Medulla oblongata (tissue), 1 donor: ENCODE results near the gene EXOSC3.
"Not testable (repeated sequence)": the region's sequence is repeated elsewhere in the genome, so short reads cannot be mapped to it uniquely, and the experiment has no call there.

Source experiments
- DNase-seq: peaks from one replicate; pipeline ENCODE4 v3.0.0-alpha.2; 2015; ENCODE audit errors: extremely low spot score

EXOSC3 gene

GRCh38 chr9:37784616-37785483, at the start of gene EXOSC3:
TSS of gene EXOSC3 (minus strand) at chr9:37785064. CDS start at chr9:37785044, 20 bp downstream.
- peak; percentile 94 for DNase-seq

DNA sequence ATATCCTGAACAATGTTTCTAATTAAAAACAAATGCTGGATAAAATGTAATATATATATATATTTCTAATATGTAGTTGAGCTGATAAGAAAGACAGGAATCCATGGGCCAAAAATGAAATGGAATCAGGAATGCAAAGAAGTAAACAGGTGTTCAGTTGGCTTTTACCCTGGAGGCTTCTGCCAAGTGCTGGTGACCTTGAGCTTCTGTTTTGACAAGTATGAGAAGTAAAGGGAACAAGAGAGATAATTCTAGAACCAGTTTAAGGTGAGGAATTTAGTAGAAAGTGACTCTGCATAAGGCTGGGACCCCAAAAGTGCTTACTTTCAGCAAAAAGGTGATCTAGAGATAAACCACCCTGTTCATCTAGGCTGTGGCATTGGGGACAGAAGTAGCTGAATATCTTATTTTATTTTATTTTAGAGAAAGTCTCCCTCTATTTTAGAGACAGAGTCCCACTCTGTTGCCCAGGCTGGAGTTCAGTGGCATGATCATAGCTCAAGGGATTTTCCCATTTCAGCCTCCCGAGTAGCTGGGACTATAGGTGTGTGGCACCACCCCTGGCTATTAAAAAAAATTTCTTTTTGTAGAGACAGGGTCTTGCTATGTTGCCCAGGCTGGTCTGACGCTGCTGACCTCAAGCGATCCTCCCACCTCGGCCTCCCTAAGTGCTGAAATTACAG, 42.8 kb upstream of the EXOSC3 start:
- no peak for DNase-seq

DNA sequence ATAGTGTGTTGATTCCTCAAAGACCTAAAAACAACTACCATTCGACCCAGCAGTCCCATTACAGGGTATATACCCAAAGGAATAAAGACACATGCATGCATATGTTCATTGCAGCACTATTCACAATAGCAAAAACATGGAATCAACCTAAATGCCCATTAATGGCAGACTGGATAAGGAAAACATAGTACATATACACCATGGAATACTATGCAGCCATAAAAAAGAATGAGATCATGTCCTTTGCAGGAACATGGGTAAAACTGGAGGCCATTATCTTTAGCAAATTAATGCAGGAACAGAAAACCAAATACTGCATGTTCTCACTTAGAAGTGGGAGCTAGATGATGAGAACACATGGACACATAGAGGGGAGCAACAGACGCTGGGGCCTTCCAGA, 40.3 kb upstream of the EXOSC3 start:
- not testable (repeated sequence) for DNase-seq

- no peak for DNase-seq
Measured at GRCh38 chr9:37820142-37820541, 35.3 kb upstream of the EXOSC3 start.

- no peak for DNase-seq
Measured at GRCh38 chr9:37818849-37819248, 34.0 kb upstream of the EXOSC3 start.

- no peak for DNase-seq
Measured at GRCh38 chr9:37812773-37813379, 28.0 kb upstream of the EXOSC3 start.

- no peak for DNase-seq
Measured at GRCh38 chr9:37811906-37812476, 27.1 kb upstream of the EXOSC3 start.

DNA sequence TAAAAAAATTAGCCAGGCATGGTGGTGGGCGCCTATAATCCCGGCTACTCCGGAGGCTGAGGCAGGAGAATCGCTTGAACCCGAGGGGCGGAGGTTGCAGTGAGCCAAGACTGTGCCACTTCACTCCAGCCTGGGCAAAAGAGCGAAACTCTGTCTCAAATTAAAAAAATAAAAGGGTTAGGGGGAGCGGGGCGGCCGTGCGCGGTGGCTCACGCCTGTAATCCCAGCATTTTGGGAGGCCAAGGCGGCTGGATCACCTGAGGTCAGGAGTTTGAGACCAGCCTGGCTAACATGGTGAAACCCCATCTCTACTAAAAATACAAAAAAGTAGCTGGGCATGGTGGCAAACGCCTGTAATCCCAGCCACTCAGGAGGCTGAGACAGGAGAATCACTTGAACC, 24.8 kb upstream of the EXOSC3 start:
- not testable (repeated sequence) for DNase-seq

GRCh38 chr9:37806271-37806670, 21.4 kb upstream of the EXOSC3 start:
- DNase-seq: no peak

GRCh38 chr9:37801959-37802711, 17.3 kb upstream of the EXOSC3 start:
- no peak for DNase-seq

DNA sequence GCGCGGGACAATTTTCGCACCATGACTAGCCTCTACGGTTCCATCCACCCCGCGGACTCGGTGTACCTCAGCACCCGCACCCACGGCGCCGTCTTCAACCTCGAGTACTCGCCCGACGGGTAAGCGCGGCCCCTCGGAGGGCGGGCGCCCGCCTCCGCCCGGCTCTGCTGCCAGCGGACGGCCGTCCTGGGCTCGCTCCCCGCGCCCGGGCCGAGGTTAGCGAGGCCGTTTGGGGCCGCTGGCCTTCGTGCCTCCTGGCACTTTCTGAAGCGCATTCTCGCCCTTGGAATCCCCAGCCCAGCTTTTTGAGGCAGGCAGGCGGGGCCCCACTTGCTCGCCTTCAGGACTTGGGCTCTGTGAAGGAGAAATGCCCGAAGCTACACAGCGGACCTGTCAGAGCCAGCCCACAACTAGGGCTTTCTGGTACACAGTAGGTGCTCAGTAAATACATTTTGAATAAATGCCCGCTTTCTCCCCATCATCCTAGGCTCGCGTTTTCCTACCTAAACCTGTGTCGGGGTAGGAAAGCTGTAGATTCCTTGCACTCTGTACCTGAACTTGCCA, 16.5 kb upstream of the EXOSC3 start:
- DNase-seq: no peak

DNA sequence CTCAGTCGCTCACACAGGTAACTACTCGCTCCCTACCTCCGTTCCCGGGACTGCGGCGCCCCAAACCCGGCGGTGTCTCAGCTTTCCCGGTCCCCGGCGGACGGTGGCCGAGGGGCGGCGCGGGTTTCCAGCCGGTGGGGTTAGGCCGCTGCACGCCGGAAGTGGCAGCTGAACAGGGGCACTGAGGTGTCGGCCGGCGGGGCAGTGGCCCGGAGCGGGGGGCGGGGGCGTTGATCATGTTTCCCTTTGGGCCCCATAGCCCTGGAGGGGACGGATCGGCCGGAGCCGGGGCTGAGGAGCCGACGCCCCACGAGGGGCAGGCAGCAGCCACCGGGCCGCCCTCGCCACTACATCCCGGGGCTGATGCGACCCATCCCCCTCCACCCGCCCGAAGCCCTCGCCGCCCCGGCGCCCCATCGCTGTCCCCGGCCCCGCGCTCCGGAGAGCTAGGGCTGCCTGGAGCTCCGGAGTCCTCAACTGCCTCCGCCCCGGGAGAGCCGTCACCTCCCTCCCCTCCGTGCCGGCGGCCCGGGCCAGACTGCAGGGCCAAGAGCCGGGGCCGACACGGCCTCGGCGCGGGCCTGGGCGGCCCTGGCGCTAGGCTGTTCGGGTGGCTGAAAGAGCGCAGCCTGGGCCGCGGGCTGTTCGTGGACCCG, 15.9 kb upstream of the EXOSC3 start, which contains the start of gene DCAF10:
Gene DCAF10, plus strand, starts transcription at position 167 of the 656 bp plus-strand sequence. Its CDS starts 70 bp downstream, at position 237.
- peak; percentile 75 for DNase-seq

DNA sequence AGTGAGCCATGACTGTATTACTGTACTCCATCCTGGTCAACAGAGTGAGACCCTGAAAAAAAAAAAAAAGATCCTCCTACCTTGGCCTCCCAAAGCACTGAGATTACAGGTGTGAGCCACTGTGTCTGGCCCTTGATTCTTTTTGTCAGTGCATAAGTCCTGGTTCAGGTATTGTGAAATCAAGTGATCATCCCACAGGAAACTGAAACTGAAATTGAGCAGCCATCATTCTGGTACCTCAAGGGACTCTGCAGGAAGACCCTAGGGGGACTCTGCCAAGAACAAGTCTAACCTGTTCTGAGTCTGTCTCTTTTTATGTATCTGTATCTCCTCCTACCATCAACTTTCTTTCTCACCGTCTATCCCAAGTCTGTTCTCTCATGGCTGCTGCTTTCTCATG, 13.8 kb upstream of the EXOSC3 start:
- no peak for DNase-seq

DNA sequence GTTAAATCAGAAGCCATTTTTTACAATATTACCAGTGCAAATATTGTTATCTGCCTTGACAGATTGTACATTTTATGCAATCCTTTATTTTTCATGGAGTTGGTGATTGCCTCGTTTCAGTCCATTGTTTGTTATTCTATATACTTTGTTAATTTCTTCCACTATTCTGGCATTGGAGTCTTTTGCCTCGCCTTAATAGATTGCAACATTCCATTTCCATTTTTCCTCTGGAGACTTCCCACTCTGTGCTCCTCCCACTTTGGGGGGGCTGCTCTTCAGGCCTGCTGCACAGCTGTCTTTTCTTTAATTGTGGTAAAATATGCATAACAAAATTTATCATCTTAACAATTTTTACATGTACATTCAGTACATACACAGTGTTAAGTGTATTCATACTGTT, 11.4 kb upstream of the EXOSC3 start:
- no peak for DNase-seq

DNA sequence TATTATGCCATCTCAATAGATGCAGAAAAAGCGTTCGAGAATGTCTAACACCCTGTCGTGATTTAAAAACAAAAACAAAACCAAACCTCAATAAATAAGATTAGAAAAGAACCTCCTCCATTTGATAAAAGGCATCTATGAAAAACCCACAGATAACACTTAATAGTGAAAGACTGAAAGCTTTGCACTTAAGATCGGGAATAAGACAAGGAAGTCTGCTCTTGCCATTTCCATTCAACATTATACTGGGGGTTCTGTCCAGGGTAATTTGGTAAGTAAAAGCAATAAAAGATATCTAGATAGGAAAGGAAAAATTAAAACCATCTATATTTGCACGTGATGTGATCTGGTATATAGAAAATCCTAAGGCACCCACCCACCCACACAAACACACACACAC, 7.3 kb upstream of the EXOSC3 start:
- no peak for DNase-seq

DNA sequence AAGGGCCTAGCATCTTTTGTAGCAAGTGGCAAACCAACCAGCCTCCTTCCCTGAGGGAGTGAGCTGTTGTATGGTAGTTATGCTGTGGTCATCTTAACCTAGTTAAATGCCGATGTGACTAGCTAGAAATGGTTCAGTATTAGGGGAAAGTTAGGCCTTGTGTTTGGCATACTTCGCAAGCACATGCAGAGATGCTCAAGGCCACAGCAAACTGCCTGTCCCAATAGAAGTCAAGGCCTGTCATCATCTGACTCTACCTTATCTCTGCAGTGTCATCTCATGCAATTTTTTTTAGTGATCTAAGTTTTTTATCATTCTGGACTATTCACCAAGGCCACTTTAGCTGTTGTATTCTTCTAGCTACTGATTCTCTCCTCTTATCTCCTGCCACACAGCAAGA, 5.2 kb upstream of the EXOSC3 start:
- DNase-seq: no peak

- no peak for DNase-seq
Measured at GRCh38 chr9:37788332-37788731, 3.5 kb upstream of the EXOSC3 start.

GRCh38 chr9:37787059-37787458, 2.2 kb upstream of the EXOSC3 start:
- DNase-seq: no peak

DNA sequence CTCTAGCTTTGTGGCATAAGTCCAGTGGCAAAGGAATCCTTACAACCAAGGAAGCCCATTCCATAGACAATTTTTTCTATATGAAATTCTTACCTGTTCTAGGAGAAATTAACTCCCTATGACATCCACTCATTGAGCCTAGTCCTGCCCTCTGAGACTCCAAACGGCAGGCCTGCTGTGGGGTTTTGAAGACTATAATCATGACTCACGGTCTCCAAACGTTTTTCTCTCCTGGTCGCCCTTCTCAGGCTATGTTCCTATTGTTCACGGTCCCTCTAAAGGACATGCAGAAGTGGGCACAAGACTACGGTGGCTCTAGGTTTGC, 611 bp downstream of the EXOSC3 start:
- no peak for DNase-seq

DNA sequence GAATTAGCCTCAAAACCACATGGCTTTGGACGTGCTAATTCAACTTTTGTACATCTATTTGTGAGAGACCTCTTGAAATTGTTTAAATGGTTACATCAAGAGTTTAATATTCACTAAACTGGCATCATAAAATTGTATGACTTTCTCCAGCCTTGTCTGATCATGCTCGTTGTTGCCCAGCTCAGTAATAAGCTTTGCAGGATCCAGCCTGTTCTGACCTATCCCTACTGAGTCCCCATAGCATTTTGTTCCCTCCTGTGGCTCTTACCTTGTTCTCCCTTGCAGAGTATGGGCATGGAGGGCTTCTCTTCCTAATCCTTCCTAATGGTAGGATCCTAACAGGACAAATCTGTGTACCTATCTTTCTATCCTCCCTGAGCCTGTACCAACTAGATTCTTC, 6.3 kb downstream of the EXOSC3 start:
- DNase-seq: no peak

DNA sequence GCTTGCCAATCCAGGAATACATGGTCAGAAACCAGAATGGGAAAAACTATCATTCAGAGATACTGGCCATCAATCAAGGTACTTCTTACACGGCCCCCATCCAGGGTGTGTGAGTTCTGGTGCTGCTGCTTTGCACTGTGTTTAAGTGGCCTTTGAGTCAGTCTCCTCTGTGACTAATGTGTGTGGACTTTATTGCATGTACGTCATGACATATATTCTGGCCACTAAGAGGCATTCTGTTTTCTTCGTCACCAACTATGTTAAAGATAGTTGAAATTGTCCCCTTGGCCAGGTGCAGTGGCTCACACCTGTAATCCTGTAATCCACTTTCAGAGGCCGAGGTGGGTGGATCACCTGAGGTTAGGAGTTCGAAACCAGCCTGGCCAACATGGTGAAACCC, 8.5 kb downstream of the EXOSC3 start:
- no peak for DNase-seq
